Posterior cingulate gyrus (tissue), 11 donors: ENCODE results near the gene CAMTA1.

Source experiments
- DNase-seq, 10 donors: peaks; one replicate each; pipeline versions ENCODE4 v3.0.0 to v3.0.0-alpha.2; 2020 to 2021; ENCODE audit warnings: mixed read lengths in 3 of 10
- intact Hi-C: fragments of 100-400 bp; cut with DNase I; formaldehyde crosslinking; loops from one replicate; pipeline ENCODE4 v1.15.1; 2023

CAMTA1 gene

DNA sequence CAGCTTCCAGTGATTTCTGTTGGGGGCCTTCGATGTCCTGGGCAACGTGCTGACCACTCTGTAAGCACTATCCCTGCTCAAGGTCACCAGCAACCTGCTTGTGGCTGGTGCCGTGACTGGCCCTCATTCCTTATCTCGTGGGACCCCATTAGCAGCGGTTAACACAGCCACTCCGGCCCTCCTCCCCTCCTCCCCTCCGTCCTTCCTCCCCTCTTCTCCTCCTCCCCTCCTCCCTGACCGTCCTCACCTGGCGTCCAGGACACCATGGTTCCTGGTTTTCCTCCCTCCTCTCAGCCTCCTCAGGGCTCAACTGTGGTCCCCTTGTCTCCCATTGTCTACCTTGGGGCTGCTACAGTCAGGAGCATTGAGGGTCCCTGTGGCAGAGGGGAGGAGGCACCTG, 157.7 kb downstream of the CAMTA1 start:
- intact Hi-C loops: no loop called here
- DNase-seq: no peak

DNA sequence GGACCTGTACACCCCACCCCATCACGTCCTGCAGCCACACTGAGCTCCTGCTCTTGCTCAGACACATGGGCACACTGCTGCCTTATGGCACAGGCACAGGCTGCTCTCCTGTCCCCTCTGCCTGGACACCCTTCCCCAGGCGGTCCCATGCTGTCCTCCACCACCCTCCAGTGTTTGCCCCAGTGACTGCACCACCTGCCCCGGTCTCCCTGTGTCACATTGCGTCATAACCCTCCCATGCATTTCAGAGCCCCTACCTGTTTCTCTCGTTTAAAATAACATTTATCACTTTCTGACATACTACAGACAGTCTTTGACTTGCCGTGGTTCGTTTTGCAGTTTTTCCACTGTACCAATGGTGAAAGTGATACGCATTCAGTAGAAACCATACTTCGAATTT, 159.2 kb downstream of the CAMTA1 start:
- peak in 1 of 10 donors; percentile 6 for DNase-seq
- intact Hi-C loops: no loop called here

DNA sequence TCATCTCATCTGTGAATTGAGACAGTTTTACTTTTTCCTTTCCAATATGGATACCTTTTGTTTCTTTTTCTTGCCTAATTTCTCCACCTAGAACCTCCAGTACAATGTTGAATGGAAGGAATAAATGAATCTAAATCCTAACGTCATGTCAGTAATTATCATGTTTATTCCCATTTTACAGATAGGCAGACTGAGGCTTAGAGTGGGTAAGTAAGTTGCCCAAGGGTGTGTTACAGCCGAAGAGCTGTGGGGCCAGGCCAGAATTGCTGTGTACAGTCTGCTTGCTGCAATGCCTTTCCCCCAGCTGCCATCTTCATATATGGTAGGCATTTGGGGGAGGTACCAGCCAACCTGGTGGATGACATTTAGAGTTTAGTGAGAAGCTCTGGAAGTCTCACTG, 162.7 kb downstream of the CAMTA1 start:
- peak in 1 of 10 donors; percentile 18 for DNase-seq
- intact Hi-C loops: no loop called here

DNA sequence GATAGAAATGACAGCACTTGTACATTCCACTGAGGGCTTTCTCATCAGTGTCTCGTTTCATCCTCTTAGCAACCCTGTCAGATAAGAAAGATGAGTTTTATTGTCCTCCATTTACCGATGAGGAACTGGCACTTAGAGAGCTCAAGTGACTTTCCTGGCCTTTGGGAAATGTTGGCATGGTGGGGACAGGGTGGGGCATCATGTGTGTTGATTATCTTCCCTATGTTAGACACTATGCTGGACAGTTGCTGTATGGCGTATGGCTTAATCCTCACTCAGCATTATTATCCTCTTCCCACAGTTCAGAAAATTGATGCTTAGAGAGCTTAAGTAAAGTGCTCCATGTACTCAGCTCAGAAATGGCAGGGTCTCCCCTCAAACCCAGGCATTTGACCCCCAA, 163.2 kb downstream of the CAMTA1 start:
- intact Hi-C loops: no loop called here

DNA sequence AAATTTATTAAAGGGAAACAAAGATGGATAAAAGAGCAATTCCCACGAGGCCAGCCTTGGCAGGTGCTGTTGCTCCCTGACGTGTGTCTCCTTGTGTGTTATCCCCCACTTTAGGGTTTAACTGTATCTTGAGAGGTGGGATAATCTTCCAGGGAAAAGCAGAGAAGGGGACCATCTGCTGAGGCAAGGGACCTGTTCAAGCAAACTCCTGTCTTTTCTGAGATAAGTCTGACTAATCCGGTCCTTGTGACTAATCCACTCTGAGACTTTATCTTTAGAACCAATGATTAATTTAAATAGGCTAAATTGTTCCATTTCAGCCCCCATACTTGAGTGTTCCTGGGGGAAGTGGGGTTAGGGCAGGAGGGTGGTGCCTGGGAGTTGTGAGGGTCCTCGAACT, 163.6 kb downstream of the CAMTA1 start:
- intact Hi-C loops: no loop called here
- DNase-seq: no peak

More for the DNA sequence above, 163.2 kb downstream of the CAMTA1 start:
- DNase-seq: peak in 1 of 10 donors; percentile 3

DNA sequence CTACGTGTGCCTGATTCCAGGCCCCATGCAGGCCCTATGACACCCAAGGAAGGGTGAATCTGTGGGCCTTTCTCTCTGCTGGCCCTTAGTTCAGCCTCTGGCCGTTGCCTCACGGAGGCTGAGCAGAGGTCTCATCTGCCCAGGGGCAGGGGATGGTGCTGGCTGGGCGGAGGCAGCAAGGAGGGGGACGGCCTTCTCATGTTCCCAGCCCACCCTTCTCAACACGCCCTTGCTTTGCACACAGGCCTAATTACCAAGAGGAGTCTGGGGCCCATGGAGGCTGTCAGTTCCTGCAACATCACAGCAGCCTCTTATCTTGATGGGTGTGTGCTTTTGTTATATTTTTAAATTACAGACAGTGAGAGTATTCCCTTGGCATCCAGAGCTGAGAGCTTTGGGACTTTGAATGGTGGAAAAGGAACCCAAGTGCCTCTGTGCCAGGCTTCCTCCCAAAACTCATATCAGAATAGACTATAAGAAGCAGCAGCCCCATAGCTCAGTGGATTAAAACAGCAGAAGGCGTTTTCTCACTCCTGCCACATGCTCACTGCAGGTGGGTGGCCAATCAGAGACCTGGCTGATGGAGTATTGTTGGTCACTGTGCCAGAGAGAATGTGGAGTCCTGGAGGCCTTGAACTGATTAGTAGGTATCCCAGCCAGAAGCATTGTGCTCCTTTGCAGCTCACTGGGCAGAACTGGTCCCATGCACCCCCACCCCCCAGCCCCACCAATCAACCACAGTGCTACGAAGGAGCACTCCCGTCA, 164.9 kb downstream of the CAMTA1 start:
- DNase-seq: peak in 1 of 10 donors; percentile 35
- intact Hi-C loops: no loop called here

DNA sequence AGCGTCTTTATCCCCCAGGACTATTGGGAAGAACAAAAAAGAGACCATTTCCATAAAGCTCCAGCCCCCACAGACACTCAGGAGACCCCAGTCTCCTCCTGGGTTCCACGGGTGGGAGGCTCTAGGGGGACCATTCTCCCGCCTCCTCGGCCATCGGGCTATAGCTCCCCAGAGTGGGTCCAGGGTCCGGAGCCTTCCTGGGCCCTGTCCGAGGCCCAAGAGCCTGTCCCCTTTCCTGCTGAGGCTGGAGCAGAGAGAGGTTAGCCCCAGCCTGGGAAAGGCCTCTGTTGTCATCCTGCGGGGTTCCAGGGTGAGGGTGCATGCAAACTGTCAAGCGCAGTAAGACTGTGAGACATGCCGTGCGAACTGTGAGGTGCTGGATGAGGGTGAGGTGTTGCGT, 166.3 kb downstream of the CAMTA1 start:
- intact Hi-C loops: no loop called here
- DNase-seq: peak in 1 of 10 donors; percentile 58

DNA sequence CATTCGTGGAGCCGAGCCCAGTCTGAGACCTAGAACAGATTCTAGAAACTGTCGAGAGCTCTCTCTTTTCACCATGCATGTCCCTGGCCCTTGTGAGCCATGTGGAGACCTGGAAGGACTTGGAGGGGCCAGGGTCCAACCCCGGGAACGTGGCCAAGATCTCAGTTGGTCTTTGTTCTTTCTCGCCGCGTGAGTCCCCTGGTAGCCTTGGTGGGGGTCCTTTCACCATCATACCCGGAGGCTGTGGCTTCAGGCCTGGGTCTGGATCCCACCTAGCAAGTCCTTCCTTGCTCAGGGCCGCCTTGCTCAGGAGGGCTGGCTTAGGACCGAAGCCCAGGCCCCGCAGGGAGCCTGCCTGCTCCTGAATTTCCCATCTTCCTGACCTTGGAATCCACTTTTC, 168.0 kb downstream of the CAMTA1 start:
- intact Hi-C loops: no loop called here

DNA sequence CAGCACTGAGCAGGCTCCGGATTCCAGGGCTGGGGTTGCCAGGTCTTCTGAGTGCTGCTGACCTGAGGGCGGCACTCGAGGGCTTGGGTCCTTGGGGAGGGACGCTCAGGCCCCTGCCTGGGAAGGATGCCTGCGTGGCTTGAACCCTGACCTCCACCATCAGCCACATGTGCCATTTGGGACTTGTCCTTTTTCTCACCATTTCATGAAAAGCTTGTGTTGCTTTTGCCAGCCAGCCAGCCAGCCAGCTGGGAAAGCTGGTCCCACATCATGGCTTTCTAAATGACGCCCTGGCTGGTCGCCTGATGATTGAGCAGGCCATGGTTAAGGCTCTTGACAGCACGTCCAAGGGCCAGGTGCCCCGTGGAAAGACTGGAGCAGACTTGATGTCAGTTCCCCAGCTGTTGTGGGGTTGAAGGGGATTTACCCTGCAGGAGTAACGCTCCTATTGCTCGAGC, 168.7 kb downstream of the CAMTA1 start:
- intact Hi-C loops: no loop called here
- peak in 1 of 10 donors; percentile 79 for DNase-seq

More for the DNA sequence above, 168.0 kb downstream of the CAMTA1 start:
- DNase-seq: peak in 2 of 10 donors; percentile 66

DNA sequence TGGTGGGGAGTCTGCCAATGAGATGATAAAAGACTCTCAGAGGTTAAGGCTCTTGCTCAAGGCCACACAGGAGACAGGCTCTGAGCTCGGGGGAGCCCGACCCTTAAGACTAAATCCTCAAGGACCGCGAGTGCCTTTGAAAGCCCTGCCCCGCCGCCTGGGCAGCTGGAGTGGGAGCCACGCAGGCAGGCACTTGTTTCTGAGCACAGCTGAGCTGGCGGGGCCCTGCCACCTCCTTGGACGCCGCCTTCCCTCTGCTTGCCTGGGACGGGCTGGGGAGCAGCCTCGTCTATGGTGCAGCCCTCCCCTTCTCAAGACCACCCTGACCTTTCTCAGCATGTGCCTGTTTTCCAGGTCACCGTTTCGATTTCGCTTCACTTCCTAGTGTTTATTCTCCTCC, 169.3 kb downstream of the CAMTA1 start:
- intact Hi-C loops: no loop called here
- DNase-seq: peak in 1 of 10 donors; percentile 67

DNA sequence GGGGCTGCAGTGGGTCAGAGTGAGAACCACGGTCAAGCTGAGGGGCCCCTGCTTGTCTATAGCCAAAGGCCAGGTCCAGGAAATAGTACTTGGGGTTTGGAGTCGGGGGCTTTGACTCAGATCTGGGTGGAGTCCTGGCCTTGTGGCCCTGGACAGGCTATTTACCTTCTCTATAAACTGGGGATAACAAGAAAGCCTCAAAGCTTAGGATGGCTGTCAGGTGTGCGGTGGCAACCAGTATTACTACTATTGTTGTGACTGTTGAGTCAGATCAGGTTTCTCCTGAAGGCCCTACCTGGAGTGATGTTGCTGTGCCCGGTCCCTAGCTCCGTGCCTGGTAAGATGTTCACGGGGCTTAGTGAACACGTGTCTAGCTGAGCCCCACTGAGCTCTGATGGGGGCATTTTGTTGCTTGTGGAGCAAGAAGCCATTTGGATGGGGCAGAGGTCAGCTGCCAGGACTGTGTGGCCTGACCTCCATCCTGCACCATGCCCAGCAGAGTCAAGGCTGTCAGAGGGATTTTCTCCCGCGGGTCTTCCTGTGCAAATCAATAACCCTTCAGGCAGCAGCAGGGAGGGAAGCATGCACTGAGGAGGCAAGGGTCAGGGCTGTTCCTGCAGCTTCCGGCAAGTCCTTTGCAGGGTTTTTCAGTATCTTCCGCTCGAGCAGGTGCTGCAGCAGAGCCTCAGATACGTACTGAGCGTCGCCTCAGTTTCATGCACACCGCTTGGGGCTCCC, 170.3 kb downstream of the CAMTA1 start:
- intact Hi-C loops: no loop called here
- DNase-seq: peak in 1 of 10 donors; percentile 69

DNA sequence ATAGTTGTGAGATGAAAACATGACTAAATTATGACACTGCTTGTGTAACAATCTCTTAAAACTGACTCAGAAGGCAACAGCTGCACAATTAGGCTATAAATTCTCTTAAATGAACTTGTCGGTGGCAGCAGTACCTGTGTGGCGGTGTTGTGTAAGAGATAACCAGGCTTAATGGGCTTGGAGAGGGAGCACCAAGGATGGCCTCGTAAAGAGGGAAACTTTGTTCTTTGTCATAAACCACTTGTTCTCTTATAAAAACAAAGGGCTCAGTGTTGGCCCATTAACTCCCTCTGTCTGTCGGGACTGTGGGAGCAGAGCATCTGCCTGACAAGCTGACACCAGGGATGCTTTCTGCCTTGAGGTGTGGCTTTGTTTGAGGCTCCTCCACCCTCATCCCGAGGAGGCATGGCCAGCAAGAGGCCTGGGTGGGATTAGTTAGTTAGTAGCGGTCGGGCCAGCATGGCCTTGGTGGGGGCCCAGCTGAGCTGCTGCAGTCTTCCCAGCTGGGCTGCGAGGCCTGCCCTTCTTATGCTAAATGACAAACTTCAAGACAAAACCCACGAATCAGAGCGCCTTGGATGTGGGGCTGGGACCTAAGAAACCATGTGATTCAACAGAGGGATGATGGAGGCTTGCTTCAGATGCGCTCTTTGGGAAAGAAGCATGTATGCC, 171.4 kb downstream of the CAMTA1 start:
- intact Hi-C loops: no loop called here
- peak in 1 of 10 donors; percentile 75 for DNase-seq

DNA sequence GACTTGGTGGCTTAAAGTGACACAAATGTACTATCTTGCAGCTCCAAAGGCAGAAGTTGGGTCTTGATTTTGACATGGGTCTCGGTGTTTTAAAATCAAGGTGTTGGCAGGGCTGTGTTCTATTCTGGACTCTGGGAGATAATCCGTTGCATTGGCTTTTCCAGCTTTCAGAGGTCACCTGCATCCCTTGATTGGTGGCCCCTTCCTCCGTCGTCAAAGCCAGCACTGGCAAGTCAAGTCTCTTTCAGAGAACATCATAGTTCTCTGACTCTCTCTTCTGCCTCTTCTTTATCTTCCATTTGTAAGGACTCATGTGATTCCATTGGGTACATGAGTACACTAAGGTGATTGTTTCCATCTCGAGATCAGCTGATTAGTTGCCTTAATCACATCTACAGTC, 172.1 kb downstream of the CAMTA1 start:
- intact Hi-C loops: no loop called here
- DNase-seq: peak in 1 of 10 donors; percentile 54

DNA sequence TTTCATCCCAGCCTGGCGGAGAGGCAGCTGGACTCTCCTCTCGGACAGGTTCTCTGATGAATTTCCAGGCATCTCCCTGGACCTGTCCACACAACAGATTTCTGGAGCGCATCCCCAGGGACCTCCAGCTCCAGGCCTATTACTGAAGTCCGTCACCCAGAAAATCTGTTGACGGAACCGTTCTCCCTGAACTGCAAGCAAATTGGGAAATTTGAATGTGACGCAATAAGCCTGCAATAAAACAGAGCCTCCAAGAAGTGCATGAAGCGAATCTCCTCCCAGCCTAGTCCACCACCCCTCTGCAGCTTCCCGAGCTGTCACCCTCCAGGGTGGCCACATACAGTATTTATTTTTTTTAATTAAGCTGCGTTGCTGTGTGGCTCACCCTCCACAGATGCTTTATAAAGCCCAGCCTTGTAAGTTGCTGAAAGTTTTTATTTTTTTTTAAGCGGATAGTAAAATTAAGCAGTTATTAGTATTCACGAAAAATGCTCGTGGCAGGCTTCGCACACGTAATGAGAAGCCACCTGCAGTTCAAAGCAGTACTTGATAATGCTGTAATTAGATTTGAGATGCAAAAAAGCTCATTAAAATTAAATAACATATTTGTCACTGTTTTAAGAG, 173.3 kb downstream of the CAMTA1 start:
- DNase-seq: peak in 1 of 10 donors; percentile 55
- intact Hi-C loops: no loop called here

DNA sequence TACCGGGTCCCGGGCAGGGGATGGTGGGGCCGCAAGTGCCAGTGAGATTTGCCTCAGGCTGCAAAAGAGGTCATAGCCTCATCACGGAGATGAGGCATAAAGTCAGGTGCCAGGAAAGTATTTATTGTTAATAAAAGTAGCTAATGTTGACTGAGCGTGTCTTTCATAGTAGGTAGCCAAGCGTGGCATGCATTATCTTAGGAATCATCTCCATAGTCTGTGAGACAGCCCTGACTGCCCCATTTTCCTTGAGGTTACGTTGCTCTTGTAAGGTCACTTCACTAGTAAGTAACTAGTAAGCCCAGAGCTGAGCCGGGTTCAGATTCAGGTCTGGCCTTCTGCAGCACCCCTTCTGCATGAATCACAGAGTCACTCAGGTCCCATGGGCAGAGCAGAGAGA, 174.2 kb downstream of the CAMTA1 start:
- intact Hi-C loops: no loop called here
- peak in 1 of 10 donors; percentile 18 for DNase-seq

DNA sequence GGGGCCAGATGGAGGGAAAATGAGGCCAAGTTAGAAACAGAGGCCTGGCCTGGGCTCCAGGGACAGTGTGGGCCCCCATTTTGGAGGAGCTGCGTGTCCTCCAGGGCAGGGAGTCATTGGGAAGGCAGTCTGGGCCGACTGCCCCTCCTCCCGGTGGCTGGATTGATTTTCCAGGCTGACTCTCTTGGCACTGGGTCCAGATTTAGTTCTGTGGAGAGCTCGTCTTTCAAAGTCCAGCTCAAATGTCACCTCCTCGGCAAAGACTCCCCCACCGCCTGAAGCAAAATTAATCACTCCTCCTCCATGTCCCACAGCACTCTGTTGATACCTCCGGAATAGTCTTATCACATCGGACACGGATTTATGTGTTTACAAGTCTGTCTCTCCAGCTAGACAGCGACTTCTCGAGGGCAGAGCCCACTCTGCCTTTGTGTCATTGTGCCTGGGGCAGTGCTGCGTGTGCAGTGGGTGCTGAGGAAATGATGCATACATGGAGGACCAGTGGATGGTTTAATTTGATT, 175.1 kb downstream of the CAMTA1 start:
- peak in 1 of 10 donors; percentile 79 for DNase-seq
- intact Hi-C loops: no loop called here

DNA sequence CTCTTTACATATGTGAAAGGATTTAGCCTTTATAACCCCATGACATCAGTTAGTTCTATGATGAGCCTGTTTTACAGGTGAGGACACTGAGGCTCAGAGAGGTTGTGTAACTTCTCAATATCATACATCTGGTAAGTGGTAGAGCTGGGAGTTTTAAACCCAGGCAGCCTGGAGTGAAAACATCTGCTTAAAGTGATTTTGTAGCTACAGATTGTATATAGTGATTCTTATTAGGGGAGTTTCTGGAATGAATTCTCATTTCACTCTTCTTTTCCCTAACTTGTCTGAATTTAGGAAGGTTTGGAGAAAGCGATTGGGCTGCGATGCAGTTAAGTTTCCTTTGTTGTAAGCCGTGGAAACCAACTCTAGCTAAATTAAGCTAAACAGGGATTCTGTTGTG, 175.6 kb downstream of the CAMTA1 start:
- no peak for DNase-seq

DNA sequence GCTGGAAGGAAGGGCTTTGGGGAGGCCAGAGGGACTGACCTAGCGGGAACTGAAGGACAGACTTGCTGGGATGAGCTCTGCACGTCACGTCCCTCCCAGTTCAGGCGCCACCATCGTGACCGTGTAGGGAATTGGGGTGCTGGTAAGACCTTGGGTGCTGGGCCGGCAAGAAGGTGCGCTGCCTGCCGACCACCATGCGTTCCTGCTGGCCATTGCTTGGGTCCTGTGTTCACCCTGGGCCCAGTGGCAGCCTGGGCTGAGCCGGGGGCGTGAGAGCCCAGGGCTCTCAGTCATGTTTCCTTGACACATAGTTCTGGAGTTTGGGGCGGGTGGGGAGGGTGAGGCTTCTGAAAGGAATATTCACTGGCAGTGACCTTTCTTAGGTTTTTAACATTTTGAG, 176.0 kb downstream of the CAMTA1 start:
- DNase-seq: peak in 1 of 10 donors; percentile 75
- intact Hi-C loops: no loop called here

More for the DNA sequence above, 175.6 kb downstream of the CAMTA1 start:
- intact Hi-C loops: no loop called here

DNA sequence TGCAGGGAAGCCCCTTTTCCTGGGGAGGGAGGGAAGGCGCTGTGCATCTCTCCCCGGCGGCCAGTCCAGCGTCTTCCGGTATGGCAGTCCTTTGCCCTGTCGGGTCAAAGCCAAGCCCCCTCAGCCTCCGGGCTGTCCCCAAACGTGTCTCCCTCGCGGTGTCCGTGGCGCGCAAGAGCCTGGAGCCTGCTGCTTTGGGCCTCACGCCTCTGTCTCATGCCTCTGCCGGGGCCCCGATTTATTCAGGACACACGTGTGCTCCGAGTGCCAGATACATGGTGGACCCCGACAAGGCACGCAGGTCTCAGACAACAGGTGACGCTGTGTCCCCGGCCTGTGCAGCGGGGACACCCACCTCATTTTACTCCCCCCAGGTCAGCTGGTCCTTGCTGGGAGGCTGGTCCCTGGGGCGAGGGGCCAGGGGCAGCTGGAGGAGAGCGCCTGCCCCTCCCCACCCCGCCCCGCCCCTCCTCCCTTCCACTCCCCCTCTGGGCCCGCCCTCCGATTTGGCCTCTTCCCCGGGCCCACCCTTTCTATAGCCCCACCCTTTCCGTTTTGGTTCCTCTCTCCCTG, 176.7 kb downstream of the CAMTA1 start:
- DNase-seq: peak in 1 of 10 donors; percentile 68
- intact Hi-C loops: no loop called here

DNA sequence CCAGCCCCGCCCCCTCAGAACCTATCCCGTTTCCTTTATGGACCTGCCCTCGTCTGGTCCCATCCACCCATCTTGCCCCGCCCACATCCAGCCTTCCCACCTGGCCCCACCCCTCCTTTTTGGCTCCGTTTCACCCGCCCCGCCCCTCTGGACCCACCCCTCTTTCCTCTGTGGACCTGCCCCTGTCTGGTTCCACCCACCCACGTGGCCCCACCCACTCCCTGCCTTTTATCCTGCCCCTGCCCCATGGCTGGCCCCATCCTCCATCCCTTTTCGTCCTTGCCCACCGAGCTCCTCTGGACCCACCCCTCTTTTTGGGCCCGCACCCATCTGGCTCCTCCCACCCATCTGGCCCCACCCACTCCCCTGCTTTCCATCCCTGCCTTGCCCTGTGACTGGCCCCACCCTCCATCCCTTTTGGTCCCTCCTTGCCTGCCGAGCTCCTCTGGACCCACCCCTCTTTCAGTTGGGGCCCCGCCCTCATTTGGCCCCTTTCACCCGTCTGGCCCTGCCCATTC, 177.3 kb downstream of the CAMTA1 start:
- DNase-seq: peak in 1 of 10 donors; percentile 50
- intact Hi-C loops: no loop called here
